Stimulated activated CD8-positive, alpha-beta memory T cell treated with anti-CD3 and anti-CD28 coated beads, Interleukin-4, amount 100 ng/mL, for 4 hours (primary cell): ENCODE results near the gene FOLH1.
"Not testable (repeated sequence)": the region's sequence is repeated elsewhere in the genome, so short reads cannot be mapped to it uniquely, and the experiment has no call there.

Source experiments
- DNase-seq, 2 donors: peaks; one replicate each; pipeline ENCODE4 v3.0.0-alpha.2; 2020; ENCODE audit warnings: low read depth in 2 of 2, low spot score in 1 of 2

The FOLH1 gene

DNA sequence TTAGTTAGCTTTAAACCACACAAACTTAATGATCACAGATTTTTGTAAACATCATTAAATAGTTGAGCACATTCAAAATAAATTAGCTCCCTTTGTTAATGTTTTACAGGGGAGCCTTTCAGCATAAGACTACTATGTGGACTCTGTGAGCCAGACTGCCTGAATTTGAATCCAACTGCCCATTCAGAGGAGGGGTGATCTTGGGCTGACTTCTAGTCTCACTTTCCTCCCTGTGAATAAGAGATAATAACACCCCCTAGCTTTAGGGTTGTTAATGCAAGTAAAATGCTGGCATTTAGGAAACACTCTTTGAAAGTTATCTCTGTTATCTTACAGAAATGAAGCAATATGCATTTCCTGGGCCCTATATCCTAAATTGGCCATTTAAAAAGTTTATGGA, 23.6 kb downstream of the FOLH1 start:
- DNase-seq, result not testable (repeated sequence)

DNA sequence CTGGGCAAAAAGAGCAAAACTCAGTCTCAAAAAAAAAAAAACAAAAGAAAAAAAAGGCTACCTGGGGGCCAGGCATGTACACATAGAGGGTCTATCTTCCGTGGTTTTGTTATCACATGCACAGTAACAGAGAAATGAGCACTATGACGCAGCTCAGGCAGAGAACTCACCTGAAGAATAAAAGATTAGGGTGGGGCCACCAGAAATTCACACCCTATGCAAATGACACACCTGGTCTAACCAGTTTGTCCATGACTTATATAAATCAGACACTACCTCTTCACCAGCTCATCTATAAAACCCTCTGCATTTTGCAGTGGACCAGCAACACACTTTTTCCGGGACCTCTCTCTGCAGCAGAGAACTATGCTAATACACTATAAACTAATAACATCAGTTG, 30.5 kb downstream of the FOLH1 start:
- DNase-seq, result not testable (repeated sequence)

DNA sequence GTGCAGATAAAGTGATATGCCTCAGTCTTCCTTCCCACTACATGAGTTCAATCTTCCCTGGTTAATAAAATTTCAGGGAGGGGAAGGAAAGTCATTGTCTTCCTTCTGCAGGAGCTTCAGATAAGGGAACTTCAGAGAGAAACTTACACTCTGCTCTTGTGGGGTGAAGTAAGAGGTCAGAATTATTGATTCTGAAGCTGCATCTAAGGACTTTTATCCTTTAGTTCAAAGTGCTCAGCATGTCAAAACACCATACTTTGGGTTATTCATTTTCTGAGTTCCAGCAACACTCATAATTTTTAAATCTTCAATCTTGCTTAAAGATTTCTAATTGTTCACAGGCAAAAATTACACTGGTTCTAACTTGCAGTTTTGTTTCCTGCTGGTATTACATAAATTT, 33.0 kb downstream of the FOLH1 start:
- not testable (repeated sequence) for DNase-seq

DNA sequence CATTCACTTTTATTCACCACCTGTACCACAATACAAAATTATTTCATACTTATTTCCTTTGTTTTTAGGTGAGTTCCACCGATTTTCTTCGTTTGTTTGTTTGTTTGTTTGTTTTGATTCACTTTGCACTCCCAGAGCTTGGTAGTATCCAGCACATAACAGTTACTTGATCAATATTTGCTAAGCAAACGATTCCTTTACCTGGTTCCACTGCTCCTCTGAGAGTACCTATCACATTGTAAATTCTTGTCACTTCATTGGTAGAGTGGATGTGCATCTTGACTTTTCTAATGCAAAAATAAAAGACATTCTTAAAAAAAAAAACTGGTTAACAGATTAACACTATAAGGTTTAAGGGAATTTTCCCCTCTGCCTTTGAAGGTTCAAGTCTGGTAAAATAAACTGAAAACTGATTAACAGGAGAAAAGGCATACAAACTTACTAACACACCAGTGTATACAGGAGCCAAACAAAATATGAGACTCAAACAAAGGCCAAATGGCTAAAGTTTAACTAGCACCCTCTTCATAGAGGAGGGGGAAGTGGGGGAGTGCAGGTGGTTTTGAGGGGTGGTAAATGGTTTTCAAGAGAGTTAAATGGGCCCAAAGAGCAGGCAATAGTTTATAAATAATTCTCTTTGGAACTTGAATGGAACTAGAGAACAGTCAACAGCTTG, 33.6 kb downstream of the FOLH1 start:
- DNase-seq, result not testable (repeated sequence)

DNA sequence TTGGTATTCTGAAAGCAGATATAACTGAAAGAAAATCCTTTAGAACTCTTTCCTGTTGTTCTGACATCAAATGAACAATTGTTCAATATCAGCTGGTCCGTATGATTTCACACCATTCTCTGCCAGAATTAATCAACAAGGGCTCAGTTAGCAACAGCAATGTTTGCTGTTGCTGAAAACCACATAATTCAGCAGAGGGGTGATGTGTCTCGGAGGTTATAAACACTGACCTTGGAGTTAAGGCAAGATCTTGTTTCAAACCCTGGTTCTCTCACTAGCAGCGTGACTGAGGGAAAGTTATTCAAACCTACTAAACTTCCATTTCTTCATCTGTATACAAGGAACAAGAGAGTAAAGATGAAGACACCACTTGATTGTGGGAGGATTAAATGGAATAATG, 36.8 kb downstream of the FOLH1 start:
- not testable (repeated sequence) for DNase-seq

DNA sequence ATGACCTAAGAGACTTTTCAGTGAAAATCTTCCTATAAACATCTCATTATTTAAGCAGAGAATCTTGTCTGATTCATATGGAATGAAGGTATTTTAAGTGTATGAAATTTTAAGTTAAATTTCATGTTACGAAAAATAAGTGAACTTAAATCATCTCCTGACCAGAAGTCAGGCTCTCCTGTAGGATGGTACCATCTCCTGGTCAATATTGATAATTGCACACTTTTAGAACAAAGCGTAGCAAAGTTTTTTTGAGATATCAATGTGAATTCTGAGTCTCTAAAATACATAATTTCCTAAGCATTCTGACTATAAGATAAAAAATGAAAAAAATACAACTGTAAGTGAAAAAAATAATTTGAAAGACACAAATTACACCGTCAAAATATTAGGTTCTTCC, 38.8 kb downstream of the FOLH1 start:
- DNase-seq, result not testable (repeated sequence)

DNA sequence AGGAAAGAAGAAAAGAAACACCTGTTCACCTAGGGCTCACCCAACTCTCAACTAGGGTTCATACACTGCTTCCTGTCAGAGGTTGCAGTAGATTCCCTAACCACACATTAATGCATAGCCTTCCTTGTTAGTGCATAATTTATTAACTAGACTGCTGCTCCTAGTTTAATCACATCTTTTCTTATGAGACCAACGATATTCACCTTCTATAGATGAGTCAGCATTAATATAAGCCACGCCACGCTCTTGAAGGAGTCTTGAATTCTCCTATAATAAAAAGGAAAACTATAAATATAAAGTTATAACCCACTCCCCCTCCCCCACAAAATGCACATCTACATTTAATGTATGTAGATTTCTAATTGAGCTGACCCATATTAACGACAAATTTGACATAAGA, 39.4 kb downstream of the FOLH1 start:
- not testable (repeated sequence) for DNase-seq

DNA sequence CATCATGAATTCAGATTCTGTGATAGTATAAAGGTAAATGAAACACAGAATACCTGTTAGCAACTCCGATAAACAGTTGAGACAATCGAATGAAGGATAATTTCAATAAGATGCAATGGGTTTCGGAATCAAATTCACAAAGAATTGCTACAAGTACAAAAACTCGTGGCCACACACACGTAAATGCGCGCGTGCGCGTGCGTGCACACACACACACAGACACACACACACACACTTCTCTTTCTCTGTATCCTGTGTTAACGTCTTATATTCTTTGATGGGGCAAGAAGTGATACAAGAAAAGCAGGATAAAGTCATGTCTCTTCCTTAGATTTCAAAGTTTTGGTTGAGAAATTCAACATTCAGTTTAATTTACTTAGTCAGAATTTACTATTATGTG, 57.2 kb downstream of the FOLH1 start:
- DNase-seq, result no peak

DNA sequence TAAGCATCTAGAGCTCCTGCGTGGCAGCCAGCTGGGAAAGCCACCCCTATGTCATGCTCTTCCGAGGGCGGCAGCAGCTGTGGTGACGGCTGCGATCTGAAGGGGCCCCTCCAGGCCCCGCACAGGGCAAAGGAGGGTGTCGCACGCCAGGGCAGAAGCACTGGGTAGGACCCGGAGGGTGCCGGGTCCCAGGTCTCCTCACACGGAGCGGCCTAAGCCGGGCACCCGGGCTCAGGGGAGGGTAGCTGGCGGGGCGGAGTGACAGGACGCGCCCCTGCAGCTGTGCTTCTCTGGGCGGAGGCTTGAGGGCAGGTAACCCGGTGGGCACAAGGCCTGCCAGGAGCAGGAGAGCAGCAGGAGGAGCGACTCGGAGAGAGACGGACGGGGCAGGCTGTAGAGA, 106.0 kb downstream of the FOLH1 start:
- not testable (repeated sequence) for DNase-seq
